H9 (cell line): Measurements from ENCODE around the gene NUDT8. TPM values are rescaled to one million over a fixed set of nuclear protein-coding genes. Genes with fewer than 3 reads are reported as not detected.

Experiments
- DNase-seq: peaks from one replicate; pipeline ENCODE4 v3.0.0-alpha.2; 2017
- H2AFZ ChIP-seq: one replicate; pipeline ENCODE4 v1.6.1; 2013; ENCODE audit warnings: mild to moderate bottlenecking, low read length, control low read depth, moderate library complexity
- H2AK5ac ChIP-seq: 2 replicates; pipeline ENCODE4 v1.6.1; 2013; ENCODE audit warnings: low read length, control low read depth, mixed read lengths; ENCODE audit not compliant: insufficient read length
- H2BK120ac ChIP-seq: one replicate; pipeline ENCODE4 v1.6.1; 2013; ENCODE audit warnings: low read depth, mild to moderate bottlenecking, low read length, control low read depth, inconsistent platforms; ENCODE audit not compliant: poor library complexity, severe bottlenecking
- H2BK12ac ChIP-seq: 2 replicates; pipeline ENCODE4 v1.6.1; 2013; ENCODE audit warnings: low read length, control low read depth, mixed read lengths, low read depth; ENCODE audit not compliant: insufficient read length
- H2BK15ac ChIP-seq: 2 replicates; pipeline ENCODE4 v1.6.1; 2013; ENCODE audit warnings: low read depth, low read length, control low read depth
- H2BK20ac ChIP-seq: one replicate; pipeline ENCODE4 v1.6.1; 2013; ENCODE audit warnings: low read depth, mild to moderate bottlenecking, low read length, control low read depth, inconsistent platforms; ENCODE audit not compliant: poor library complexity, severe bottlenecking
- H2BK5ac ChIP-seq: 2 replicates; pipeline ENCODE4 v1.6.1; 2013; ENCODE audit warnings: low read length, control low read depth, mixed read lengths; ENCODE audit not compliant: insufficient read length
- H3K14ac ChIP-seq: 2 replicates; pipeline ENCODE4 v1.6.1; 2013; ENCODE audit warnings: low read length, control low read depth; ENCODE audit not compliant: insufficient read depth
- H3K18ac ChIP-seq: 2 replicates; pipeline ENCODE4 v1.6.1; 2013; ENCODE audit warnings: low read depth, mild to moderate bottlenecking, mixed read lengths, low read length, control low read depth; ENCODE audit not compliant: insufficient read length
- H3K23ac ChIP-seq: 2 replicates; pipeline ENCODE4 v1.6.1; 2013; ENCODE audit warnings: low read length, control low read depth, mixed read lengths, low read depth; ENCODE audit not compliant: insufficient read length
- H3K23me2 ChIP-seq: 2 replicates; pipeline ENCODE4 v1.6.1; 2013; ENCODE audit warnings: low read depth, mild to moderate bottlenecking, mixed read lengths, low read length, control low read depth; ENCODE audit not compliant: insufficient read length, poor library complexity, severe bottlenecking
- H3K27ac ChIP-seq: 2 replicates; pipeline ENCODE4 v1.5.1; 2013; ENCODE audit warnings: low read length, control low read depth, mixed read lengths, low read depth; ENCODE audit not compliant: insufficient read length
- H3K27me3 ChIP-seq: 2 replicates; pipeline ENCODE4 v1.6.1; 2013; ENCODE audit warnings: low read length, control low read depth, inconsistent platforms; ENCODE audit not compliant: insufficient read depth
- H3K4ac ChIP-seq: 2 replicates; pipeline ENCODE4 v1.6.1; 2013; ENCODE audit warnings: low read depth, mild to moderate bottlenecking, control low read depth, inconsistent platforms, low read length, moderate library complexity
- H3K4me1 ChIP-seq: 2 replicates; pipeline ENCODE4 v1.6.1; 2013; ENCODE audit warnings: low read length, control low read depth, inconsistent platforms; ENCODE audit not compliant: insufficient read depth
- H3K4me2 ChIP-seq: 2 replicates; pipeline ENCODE4 v1.6.1; 2013; ENCODE audit warnings: low read length, control low read depth, mixed read lengths; ENCODE audit not compliant: insufficient read length, insufficient read depth
- H3K56ac ChIP-seq: 2 replicates; pipeline ENCODE4 v1.6.1; 2013; ENCODE audit warnings: low read depth, mild to moderate bottlenecking, mixed read lengths, low read length, control low read depth; ENCODE audit not compliant: insufficient read length
- H3K79me1 ChIP-seq: 2 replicates; pipeline ENCODE4 v1.6.1; 2013; ENCODE audit warnings: low read depth, mild to moderate bottlenecking, moderate library complexity, low read length, control low read depth, inconsistent platforms; ENCODE audit not compliant: insufficient read depth, poor library complexity, severe bottlenecking
- H3K79me2 ChIP-seq: 2 replicates; pipeline ENCODE4 v1.6.1; 2013; ENCODE audit warnings: low read length, control low read depth, inconsistent platforms; ENCODE audit not compliant: insufficient read depth
- H3K9ac ChIP-seq: 2 replicates; pipeline ENCODE4 v1.6.1; 2013; ENCODE audit warnings: low read length, control low read depth, mixed read lengths; ENCODE audit not compliant: insufficient read length; ENCODE audit errors: extremely low read depth
- H3K9me3 ChIP-seq: one replicate; pipeline ENCODE4 v1.6.1; 2013; ENCODE audit warnings: low read depth, low read length, inconsistent platforms; ENCODE audit not compliant: control insufficient read depth
- H3T11ph ChIP-seq: one replicate; pipeline ENCODE4 v1.6.1; 2013; ENCODE audit warnings: mild to moderate bottlenecking, low read length, control low read depth, inconsistent platforms
- H4K20me1 ChIP-seq: one replicate; pipeline ENCODE4 v1.6.1; 2013; ENCODE audit not compliant: control insufficient read depth, insufficient read length, insufficient read depth
- H4K5ac ChIP-seq: 2 replicates; pipeline ENCODE4 v1.6.1; 2013; ENCODE audit warnings: low read depth, mild to moderate bottlenecking, mixed read lengths, low read length, control low read depth; ENCODE audit not compliant: insufficient read length
- H4K8ac ChIP-seq: replicated peaks from 2 replicates; pipeline ENCODE4 v1.6.1; 2013; ENCODE audit warnings: low read length, control low read depth, mixed read lengths, low read depth; ENCODE audit not compliant: insufficient read length
- H4K91ac ChIP-seq: 2 replicates; pipeline ENCODE4 v1.6.1; 2013; ENCODE audit warnings: low read depth, mild to moderate bottlenecking, moderate library complexity, mixed read lengths, low read length, control low read depth; ENCODE audit not compliant: insufficient read length
- H3K27ac Mint-ChIP-seq, 3 experiments: 2 replicates in 2 of 3; 3 replicates in 1 of 3; pipeline ENCODE4 v1.8.0; 2020 to 2021; ENCODE audit warnings: mixed read lengths in 3 of 3, mild to moderate bottlenecking in 1 of 3, moderate library complexity in 1 of 3
- H3K27me3 Mint-ChIP-seq: 2 replicates; pipeline ENCODE4 v1.8.0; 2021; ENCODE audit warnings: low read depth, mild to moderate bottlenecking, moderate library complexity, mixed read lengths
- H3K36me3 Mint-ChIP-seq, 3 experiments: 2 replicates in 2 of 3; 3 replicates in 1 of 3; pipeline ENCODE4 v1.8.0; 2020 to 2021; ENCODE audit warnings: low read depth in 3 of 3, mixed read lengths in 3 of 3; ENCODE audit not compliant: insufficient read depth in 1 of 3
- H3K4me1 Mint-ChIP-seq, 2 experiments: 2 replicates each; pipeline ENCODE4 v1.8.0; 2020; ENCODE audit warnings: mixed read lengths in 2 of 2
- H3K4me3 Mint-ChIP-seq, 2 experiments: 2 replicates in 1 of 2; 3 replicates in 1 of 2; pipeline ENCODE4 v1.8.0; 2020 to 2021; ENCODE audit warnings: mild to moderate bottlenecking in 2 of 2, mixed read lengths in 2 of 2, moderate library complexity in 1 of 2
- H3K9me3 Mint-ChIP-seq, 2 experiments: 2 replicates in 1 of 2; 3 replicates in 1 of 2; pipeline ENCODE4 v1.8.0; 2020; ENCODE audit warnings: mild to moderate bottlenecking in 2 of 2, mixed read lengths in 2 of 2, moderate library complexity in 1 of 2
- CTCF ChIP-seq: fragments of 200-600 bp; sonication (generic); conservative IDR thresholded peaks from 3 replicates; pipeline ENCODE4 v1.8.0; 2021; ENCODE audit warnings: antibody characterized with exemption, mild to moderate bottlenecking
- WGBS: extraction: QIAGEN DNeasy Blood & Tissue Kit; methylation state at CpG from one replicate; pipeline ENCODE4 v1.1.7; 2013; ENCODE audit warnings: missing lambda C conversion rate, low lambda C conversion rate, mixed read lengths; ENCODE audit not compliant: insufficient read length; ENCODE audit errors: extremely low coverage; 5-methylcytosine and 5-hydroxymethylcytosine counted together
- total RNA-seq: library from RNA; stranded (reverse); gene quantifications from 2 replicates; pipeline ENCODE4 v1.2.1, GENCODE V29; 2021

The NUDT8 gene
- total RNA-seq, 1 experiment from 2014 or later, result 6.5 TPM

DNA sequence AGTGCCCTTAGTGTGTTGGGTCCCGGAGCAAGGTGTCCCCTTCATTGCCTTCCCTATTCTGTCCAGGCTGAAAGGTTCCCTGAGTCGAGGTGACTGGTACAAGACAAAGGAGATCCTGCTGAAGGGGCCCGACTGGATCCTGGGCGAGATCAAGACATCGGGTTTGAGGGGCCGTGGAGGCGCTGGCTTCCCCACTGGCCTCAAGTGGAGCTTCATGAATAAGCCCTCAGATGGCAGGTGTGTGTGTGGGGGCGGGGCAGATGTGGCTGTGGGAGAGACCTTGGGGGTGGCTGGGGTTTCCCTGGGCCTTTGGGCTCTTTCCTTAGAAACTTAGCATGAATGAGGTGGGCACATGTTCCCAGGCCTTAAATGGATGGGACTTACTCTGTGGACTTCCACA is 21.3 kb downstream of the NUDT8 start:
- Histone ChIP-seq H3K79me2 (no peaks in the 10 kb centered on the region), H2BK120ac (no peak overlapping the region), H3K23me2 (peaks cover 9% of the 10 kb centered on the region), H2AFZ (no peak overlapping the region), H4K91ac (no peak overlapping the region), H3K27ac (no peak overlapping the region), H3K56ac (no peak overlapping the region), H3K4me1 (no peaks in the 10 kb centered on the region), H2AK5ac (no peak overlapping the region), H2BK12ac (no peak overlapping the region), H3K9me3 (no peaks in the 10 kb centered on the region), H3K4me2 (no peak overlapping the region), H2BK5ac (no peak overlapping the region), H4K20me1 (no peaks in the 10 kb centered on the region), H3K27me3 (no peaks in the 10 kb centered on the region), H3K18ac (no peak overlapping the region), H3K9ac (no peak overlapping the region), H3K23ac (no peak overlapping the region), H3K14ac (no peak overlapping the region), H3K79me1 (no peaks in the 10 kb centered on the region), H2BK15ac (no peak overlapping the region), H4K5ac (no peak overlapping the region), H3T11ph (no peak overlapping the region), H4K8ac (no peak overlapping the region), H2BK20ac (no peak overlapping the region), H3K4ac (no peak overlapping the region)
- Mint-ChIP-seq H3K36me3 (peaks cover 13 to 38% (median 35%) of the 10 kb centered on the region in 3 experiments), H3K4me3 (peak overlapping the region; percentile 88 to 95; a peak in 4 of 5 replicates), H3K27me3 (peaks cover 9% of the 10 kb centered on the region; the same call in 1 of the 2 replicates), H3K9me3 (no peaks in the 10 kb centered on the region; a peak in 2 of 5 replicates), H3K4me1 (peaks cover 29 to 31% of the 10 kb centered on the region in 2 experiments), H3K27ac (peak overlapping the region in 1 of 3 experiments; percentile 81; a peak in 1 of 7 replicates)
- DNase-seq, result no peak
- no peak for TF ChIP-seq CTCF
- no CpG with 5 or more reads among the region's 8 CpGs for whole genome bisulfite sequencing
